Measurements from ENCODE around the gene NLRP13.

GRCh38 chr19:55907286-55907685 lies 24.9 kb downstream of the NLRP13 start:
- TF ChIP-seq CTCF (IDR thresholded peaks at IDR 0.05; ENCODE audit: insufficient read depth, low read depth, low read length) (no peak), EZH2 (IDR thresholded peaks at IDR 0.05; ENCODE audit: insufficient read depth, low read length) (no peak)
